GM18508 (cell line): ENCODE results near the gene GRM1.

Experiments
- ATAC-seq: cut with Tn5 transposase; IDR thresholded peaks from one replicate; pipeline ENCODE4 v1.9.1; 2021; ENCODE audit warnings: moderate number of reproducible peaks; ENCODE audit not compliant: insufficient read depth, unreplicated experiment

The GRM1 gene

GRCh38 chr6:146429831-146430230, 401.0 kb downstream of the GRM1 start:
- no peak for ATAC-seq

GRCh38 chr6:146433881-146434731, 405.2 kb downstream of the GRM1 start:
- ATAC-seq: no peak

DNA sequence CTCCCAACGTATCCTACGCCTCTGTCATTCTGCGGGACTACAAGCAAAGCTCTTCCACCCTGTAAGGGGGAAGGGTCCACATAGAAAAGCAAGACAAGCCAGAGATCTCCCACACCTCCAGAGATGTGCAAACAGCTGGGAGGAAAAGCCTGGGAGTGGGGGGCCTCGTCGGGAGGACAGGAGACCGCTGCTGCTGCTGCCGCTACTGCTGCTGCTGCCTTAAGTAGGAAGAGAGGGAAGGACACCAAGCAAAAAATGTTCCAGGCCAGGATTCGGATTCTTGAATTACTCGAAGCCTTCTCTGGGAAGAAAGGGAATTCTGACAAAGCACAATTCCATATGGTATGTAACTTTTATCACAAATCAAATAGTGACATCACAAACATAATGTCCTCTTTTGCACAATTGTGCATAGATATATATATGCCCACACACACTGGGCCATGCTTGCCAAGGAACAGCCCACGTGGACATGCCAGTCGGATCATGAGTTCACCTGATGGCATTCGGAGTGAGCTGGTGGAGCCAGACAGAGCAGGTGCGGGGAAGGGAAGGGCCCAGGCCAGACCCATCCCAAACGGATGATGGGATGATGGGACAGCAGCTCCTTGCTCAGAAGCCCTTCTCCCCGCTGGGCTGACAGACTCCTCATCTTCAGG, 406.0 kb downstream of the GRM1 start:
- ATAC-seq: no peak

DNA sequence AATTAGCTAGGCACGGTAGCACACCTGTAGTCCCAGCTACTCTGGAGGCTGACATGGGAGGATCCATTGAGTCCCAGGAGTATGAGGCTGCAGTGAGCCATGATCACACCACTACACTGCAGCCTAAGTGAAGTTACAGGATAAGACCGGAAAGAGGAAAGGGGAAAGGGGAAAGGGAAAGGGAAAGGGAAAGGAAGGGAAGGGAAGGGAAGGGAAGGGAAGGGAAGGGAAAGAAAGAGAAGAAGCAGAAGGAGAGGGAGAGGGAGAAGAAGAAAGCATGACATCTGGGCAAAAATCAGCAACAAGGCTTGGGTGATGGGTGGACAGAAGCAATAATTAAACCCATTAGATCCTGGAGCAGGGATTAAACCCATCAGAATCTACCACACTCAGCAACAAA, 413.0 kb downstream of the GRM1 start:
- ATAC-seq: no peak

- ATAC-seq: no peak
These were observed 415.3 kb downstream of the GRM1 start for GRCh38 chr6:146444189-146444588.

DNA sequence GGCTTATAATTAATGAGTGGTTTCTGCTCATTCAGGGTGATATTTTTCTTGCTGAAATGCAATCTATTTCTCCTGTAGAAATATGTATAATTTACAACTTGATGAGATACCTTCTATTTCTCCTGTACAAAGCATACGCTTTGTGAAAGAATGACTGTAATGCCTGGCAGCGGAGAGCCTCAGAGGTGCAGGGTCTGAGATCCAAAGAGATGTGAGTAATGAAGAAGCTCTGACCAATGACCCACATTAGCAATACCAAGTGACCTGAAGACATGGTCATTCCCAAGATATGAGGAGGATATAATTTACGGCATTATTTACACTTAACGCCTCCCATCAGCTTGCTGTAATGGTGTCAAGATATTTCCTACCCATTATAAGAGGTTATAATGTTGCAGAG, 416.4 kb downstream of the GRM1 start:
- no peak for ATAC-seq

DNA sequence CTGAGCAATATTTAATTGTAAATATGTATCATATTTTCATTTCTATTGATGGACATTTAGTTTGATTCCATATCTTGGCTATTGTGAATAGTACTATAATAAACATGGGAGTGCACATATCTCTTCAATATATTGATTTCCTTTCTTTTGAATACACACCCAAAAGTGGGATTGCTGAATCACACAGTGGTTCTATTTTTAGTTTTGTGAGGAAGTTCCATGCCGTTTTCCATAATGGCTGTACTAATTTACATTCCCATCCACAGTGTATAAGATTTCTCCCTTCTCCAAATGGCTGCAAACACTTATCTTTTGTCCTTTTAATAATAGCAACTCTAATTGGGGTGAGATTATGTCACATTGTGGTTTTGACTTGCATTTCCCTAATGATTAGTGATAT, 428.0 kb downstream of the GRM1 start:
- no peak for ATAC-seq

DNA sequence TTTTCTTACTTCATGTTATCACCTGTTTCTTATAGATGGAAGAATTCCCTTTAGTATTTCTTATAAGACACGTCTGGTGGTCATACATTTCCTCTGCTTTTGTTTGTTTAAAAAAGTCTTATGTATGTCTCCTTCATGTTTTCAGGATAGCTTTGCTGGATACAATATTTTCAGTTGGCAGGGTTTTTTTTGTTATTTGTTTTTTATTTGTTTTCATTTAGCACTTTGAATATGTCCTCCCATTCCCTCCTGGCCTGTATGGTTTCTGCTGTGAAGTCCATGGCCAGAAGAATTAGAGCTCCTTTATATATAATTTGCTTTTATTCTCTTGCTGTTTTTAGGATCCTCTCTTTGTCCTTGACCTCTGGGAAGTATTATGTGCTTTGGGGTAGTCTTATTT, 432.1 kb downstream of the GRM1 start:
- no peak for ATAC-seq

DNA sequence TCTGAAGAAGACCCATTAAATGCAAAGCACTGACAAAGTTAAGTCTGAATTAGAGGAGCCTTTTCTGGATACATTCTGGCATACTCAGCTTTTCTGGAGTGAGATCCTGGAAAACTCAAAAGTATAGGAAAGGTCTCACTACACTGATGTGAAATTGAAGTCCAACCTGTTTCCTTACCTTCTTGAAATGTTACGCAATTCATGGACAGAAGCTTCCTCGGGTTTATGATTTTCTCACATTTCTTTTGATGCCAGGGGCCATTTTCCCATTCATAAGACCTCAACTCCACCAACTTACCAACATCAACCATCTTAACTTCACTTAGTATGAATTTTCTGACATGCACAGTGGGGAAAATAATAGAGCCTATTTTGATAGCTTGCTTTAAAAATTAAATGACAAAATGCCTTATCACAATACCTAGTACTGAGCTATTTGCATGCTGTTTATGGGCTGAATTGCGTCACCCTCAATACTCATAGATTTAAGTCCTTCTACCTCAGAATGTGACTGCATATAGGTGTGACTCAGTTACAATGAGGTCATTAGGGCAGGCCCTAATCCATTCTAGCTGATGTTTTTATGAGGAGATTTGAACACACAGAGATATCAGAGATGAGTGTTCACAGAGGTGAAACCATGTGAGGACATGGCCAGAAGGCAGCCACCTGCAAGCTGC, 441.4 kb downstream of the GRM1 start:
- ATAC-seq: no peak

- no peak for ATAC-seq
These were observed 444.1 kb downstream of the GRM1 start for GRCh38 chr6:146472918-146473317.

DNA sequence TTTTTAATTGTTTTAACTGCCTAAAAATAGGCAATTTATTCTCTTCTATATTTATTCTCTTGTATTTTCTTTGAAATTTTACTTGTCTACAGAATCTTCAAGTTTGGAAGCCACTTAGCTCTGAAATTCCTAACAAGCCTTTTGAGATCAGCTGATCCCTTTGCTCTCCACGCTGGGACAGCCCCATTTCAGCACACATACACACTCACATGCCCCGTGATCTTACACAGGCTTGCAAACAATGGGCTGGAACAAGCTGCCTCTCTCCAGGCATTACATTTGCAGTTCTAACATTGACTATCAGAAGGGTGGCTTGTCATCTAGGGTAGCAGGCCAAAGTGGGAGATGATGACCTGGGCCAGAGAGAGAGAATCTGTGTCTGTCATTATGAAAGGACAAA, 452.7 kb downstream of the GRM1 start:
- ATAC-seq: no peak

DNA sequence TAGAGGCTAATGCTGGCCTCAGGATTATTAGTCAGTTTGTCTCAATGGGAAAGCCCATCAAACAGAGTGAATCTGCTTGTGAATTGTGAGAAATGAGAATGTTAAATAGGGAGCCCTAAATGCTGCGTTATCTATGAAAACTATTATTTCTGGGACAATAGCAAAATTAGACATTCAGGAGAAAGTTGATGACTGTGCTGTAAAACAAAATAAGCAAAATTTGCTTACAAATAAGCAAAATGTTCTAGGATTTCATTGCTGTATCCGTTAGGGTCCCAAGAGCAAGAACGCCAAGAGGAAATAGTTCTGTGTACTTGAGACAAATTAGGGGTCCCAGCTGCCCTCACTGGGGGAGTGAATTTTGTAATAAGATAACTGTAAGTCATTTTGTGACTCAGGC, 455.5 kb downstream of the GRM1 start:
- no peak for ATAC-seq
